Sigmoid colon (tissue), 4 donors: ENCODE data around the gene NFX1.

Experiments
- POLR2A ChIP-seq, 2 donors: fragments of 450-650 bp; IDR thresholded peaks; one replicate each; pipeline ENCODE4 v1.6.1; 2016; ENCODE audit warnings: antibody characterized with exemption in 2 of 2, mild to moderate bottlenecking in 2 of 2, moderate library complexity in 2 of 2
- POLR2AphosphoS5 ChIP-seq, 4 donors: sonication (generic); formaldehyde crosslinking; IDR thresholded peaks; one replicate each; pipeline ENCODE4 v1.6.1; 2017; ENCODE audit warnings: antibody characterized with exemption in 4 of 4
- TF ChIP-seq, protein P1 (sequence below), 4 experiments: fragments of 450-650 bp in 3 of 4; fragments of 200-600 bp in 1 of 4; IDR thresholded peaks; one replicate each; pipeline ENCODE4 v1.5.1; 2016 to 2019; ENCODE audit warnings: antibody characterized with exemption in 4 of 4, mild to moderate bottlenecking in 3 of 4, moderate library complexity in 2 of 4

DNA sequence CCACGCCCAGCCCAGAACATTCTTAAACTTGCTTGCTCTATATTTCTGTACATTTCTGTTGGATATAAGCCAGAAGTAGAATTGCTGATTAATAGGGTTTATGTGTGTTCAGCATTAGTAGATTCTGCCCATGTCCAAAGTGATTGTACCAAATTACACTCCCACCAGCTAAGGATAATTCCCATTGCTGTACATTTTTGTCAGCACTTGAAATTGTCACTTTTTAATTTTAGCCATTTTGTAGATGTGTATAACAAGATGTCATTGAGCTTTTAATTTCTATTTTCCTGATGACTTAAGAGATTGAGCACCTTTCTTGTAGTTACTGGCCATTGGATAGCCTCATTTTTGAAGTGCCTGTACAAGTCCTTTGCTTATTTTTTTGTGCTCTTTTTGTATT is 65.6 kb downstream of the NFX1 start:
- TF ChIP-seq POLR2A (IDR thresholded peaks at IDR 0.05) = no peak
- no peak for TF ChIP-seq POLR2AphosphoS5 (IDR thresholded peaks at IDR 0.05)
- TF ChIP-seq, protein P1, sequence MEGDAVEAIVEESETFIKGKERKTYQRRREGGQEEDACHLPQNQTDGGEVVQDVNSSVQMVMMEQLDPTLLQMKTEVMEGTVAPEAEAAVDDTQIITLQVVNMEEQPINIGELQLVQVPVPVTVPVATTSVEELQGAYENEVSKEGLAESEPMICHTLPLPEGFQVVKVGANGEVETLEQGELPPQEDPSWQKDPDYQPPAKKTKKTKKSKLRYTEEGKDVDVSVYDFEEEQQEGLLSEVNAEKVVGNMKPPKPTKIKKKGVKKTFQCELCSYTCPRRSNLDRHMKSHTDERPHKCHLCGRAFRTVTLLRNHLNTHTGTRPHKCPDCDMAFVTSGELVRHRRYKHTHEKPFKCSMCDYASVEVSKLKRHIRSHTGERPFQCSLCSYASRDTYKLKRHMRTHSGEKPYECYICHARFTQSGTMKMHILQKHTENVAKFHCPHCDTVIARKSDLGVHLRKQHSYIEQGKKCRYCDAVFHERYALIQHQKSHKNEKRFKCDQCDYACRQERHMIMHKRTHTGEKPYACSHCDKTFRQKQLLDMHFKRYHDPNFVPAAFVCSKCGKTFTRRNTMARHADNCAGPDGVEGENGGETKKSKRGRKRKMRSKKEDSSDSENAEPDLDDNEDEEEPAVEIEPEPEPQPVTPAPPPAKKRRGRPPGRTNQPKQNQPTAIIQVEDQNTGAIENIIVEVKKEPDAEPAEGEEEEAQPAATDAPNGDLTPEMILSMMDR (IDR thresholded peaks at IDR 0.05) = no peak
